Kidney epithelial cell (primary cell): Measurements from ENCODE around the gene PHACTR3. TPM values are rescaled to one million over a fixed set of nuclear protein-coding genes. Genes with fewer than 3 reads are reported as not detected.

ENCODE experiments used
- DNase-seq: peaks from one replicate; pipeline ENCODE4 v3.0.0-alpha.2; 2010; ENCODE audit warnings: low read depth
- H3K27me3 ChIP-seq: 2 replicates; pipeline ENCODE4 v1.6.0; 2011; ENCODE audit warnings: low read length; ENCODE audit not compliant: control insufficient read depth, insufficient read depth
- H3K36me3 ChIP-seq: 2 replicates; pipeline ENCODE4 v1.5.1; 2011; ENCODE audit warnings: low read length; ENCODE audit not compliant: control insufficient read depth, insufficient read depth
- H3K4me3 ChIP-seq: 2 replicates; pipeline ENCODE4 v1.5.1; 2011; ENCODE audit warnings: low read depth, mild to moderate bottlenecking, control low read depth, low read length
- CTCF ChIP-seq: IDR thresholded peaks from 2 replicates; pipeline ENCODE4 v1.5.1; 2011; ENCODE audit warnings: mild to moderate bottlenecking, moderate library complexity, low read length, control low read depth, inconsistent platforms; ENCODE audit not compliant: insufficient read depth, poor library complexity, severe bottlenecking
- total RNA-seq: library from RNA; depleted of rRNA; stranded (reverse); fragments of >200 nt; gene quantifications from 2 replicates; pipeline ENCODE4 v1.2.3, GENCODE V29; 2015

The PHACTR3 gene
- total RNA-seq, 1 donor from 2014 or later, result not detected

GRCh38 chr20:59566631-59567524, 37.5 kb upstream of the PHACTR3 start:
- TF ChIP-seq CTCF, result no peak
- no peaks in the 10 kb centered on the region for H3K27me3 ChIP-seq
- no peak for DNase-seq

GRCh38 chr20:59567585-59568508, 36.5 kb upstream of the PHACTR3 start:
- no peak for DNase-seq
- Histone ChIP-seq H3K36me3 (no peaks in the 10 kb centered on the region), H3K27me3 (peaks cover 3% of the 10 kb centered on the region), H3K4me3 (no peak overlapping the region)
- no peak for TF ChIP-seq CTCF

More at GRCh38 chr20:59566631-59567524, 37.5 kb upstream of the PHACTR3 start:
- Histone ChIP-seq H3K36me3 (no peaks in the 10 kb centered on the region), H3K4me3 (no peak overlapping the region)

- no peak overlapping the region for H3K4me3 ChIP-seq
- TF ChIP-seq CTCF, result no peak
- no peaks in the 10 kb centered on the region for H3K36me3 ChIP-seq
- no peak for DNase-seq
- peaks cover 3% of the 10 kb centered on the region for H3K27me3 ChIP-seq
Measured at GRCh38 chr20:59568509-59569024, 35.8 kb upstream of the PHACTR3 start.

- no peak for DNase-seq
- no peak for TF ChIP-seq CTCF
- Histone ChIP-seq H3K27me3 (peaks cover 3% of the 10 kb centered on the region), H3K4me3 (no peak overlapping the region), H3K36me3 (no peaks in the 10 kb centered on the region)
Measured at GRCh38 chr20:59569305-59569704, 35.0 kb upstream of the PHACTR3 start.

- H3K36me3 ChIP-seq, result no peaks in the 10 kb centered on the region
- TF ChIP-seq CTCF, result no peak
- no peak for DNase-seq
- H3K4me3 ChIP-seq, result no peak overlapping the region
- H3K27me3 ChIP-seq, result peaks cover 10% of the 10 kb centered on the region
Measured at GRCh38 chr20:59571151-59571550, 33.2 kb upstream of the PHACTR3 start.
